Esophagus muscularis mucosa (tissue), 4 donors: ENCODE data around the gene KTN1. TPM values are rescaled to one million over a fixed set of nuclear protein-coding genes. Genes with fewer than 3 reads are reported as not detected.

Source experiments
- DNase-seq: peaks from one replicate; pipeline ENCODE4 v3.0.0-alpha.2; 2017; ENCODE audit errors: extremely low spot score
- H3K27ac ChIP-seq, 4 donors: fragments of 200-600 bp; sonication (generic); replicated peaks in 1 of 4; 1 replicate in 3 of 4; 2 replicates in 1 of 4; pipeline ENCODE4 v1.5.1; 2016 to 2019; ENCODE audit warnings: mild to moderate bottlenecking in 1 of 4
- H3K27me3 ChIP-seq, 4 donors: fragments of 200-600 bp; sonication (generic); one replicate each; pipeline versions ENCODE4 v1.5.1 to v1.6.0; 2016 to 2019
- H3K36me3 ChIP-seq, 4 donors: fragments of 200-600 bp; sonication (generic); one replicate each; pipeline ENCODE4 v1.5.1; 2016 to 2019
- H3K4me1 ChIP-seq, 4 donors: fragments of 200-600 bp; sonication (generic); one replicate each; pipeline ENCODE4 v1.5.1; 2016 to 2019
- H3K4me3 ChIP-seq, 4 donors: fragments of 200-600 bp; sonication (generic); 1 replicate in 2 of 4; 2 replicates in 2 of 4; pipeline ENCODE4 v1.5.1; 2016 to 2019; ENCODE audit warnings: mild to moderate bottlenecking in 4 of 4, moderate library complexity in 1 of 4
- H3K9me3 ChIP-seq, 4 donors: fragments of 200-600 bp; sonication (generic); 1 replicate in 3 of 4; 2 replicates in 1 of 4; pipeline ENCODE4 v1.5.1; 2016 to 2019
- CTCF ChIP-seq, 3 experiments: fragments of 200-600 bp in 2 of 3; fragments of 450-650 bp in 1 of 3; sonication (generic) in 2 of 3; IDR thresholded peaks; one replicate each; pipeline ENCODE4 v1.5.1; 2017 to 2019; ENCODE audit warnings: antibody characterized with exemption in 3 of 3, mild to moderate bottlenecking in 2 of 3, moderate library complexity in 1 of 3
- EP300 ChIP-seq: sonication (generic); formaldehyde crosslinking; IDR thresholded peaks from one replicate; pipeline ENCODE4 v1.6.1; 2017; ENCODE audit warnings: antibody characterized with exemption
- POLR2A ChIP-seq: fragments of 450-650 bp; IDR thresholded peaks from one replicate; pipeline ENCODE4 v1.6.1; 2017; ENCODE audit warnings: antibody characterized with exemption, moderate library complexity, mild to moderate bottlenecking, low read depth
- POLR2AphosphoS5 ChIP-seq, 2 donors: sonication (generic); formaldehyde crosslinking; IDR thresholded peaks; one replicate each; pipeline ENCODE4 v1.6.1; 2017; ENCODE audit warnings: antibody characterized with exemption in 2 of 2
- WGBS: methylation state at CpG from one replicate; pipeline ENCODE4 v1.1.5; 2018; 5-methylcytosine and 5-hydroxymethylcytosine counted together
- intact Hi-C: fragments of 100-400 bp; cut with DNase I; formaldehyde crosslinking; loops from one replicate; pipeline ENCODE4 v1.15.1; 2023
- total RNA-seq, 4 donors: library from RNA; depleted of rRNA; stranded (reverse); fragments of >200 nt; gene quantifications; one replicate each; pipeline versions ENCODE4 v1.1.0 to v1.2.1, GENCODE V29; 2016

Gene KTN1
- total RNA-seq, 4 donors from 2014 or later = 137 to 151 (median 146) TPM

GRCh38 chr14:55698051-55698450 lies 118.0 kb downstream of the KTN1 start:
- Histone ChIP-seq H3K4me3 (no peak overlapping the region), H3K36me3 (peaks cover 0 to 11% (median 0%) of the 10 kb centered on the region in 4 donors), H3K4me1 (no peaks in the 10 kb centered on the region), H3K27me3 (no peaks in the 10 kb centered on the region), H3K9me3 (no peaks in the 10 kb centered on the region), H3K27ac (no peak overlapping the region)
- 94% methylated on average over 4 of the region's 4 CpGs for WGBS
- TF ChIP-seq EP300 (no peak), CTCF (IDR thresholded peaks at IDR 0.05) (no peak), POLR2A (no peak), POLR2AphosphoS5 (IDR thresholded peaks at IDR 0.05) (no peak)
- intact Hi-C loops = no loop called here
- DNase-seq = peak; percentile 29

GRCh38 chr14:55699131-55700057 lies 119.4 kb downstream of the KTN1 start:
- 91% methylated on average over 7 of the region's 7 CpGs for WGBS
- peaks cover 0 to 6% (median 0%) of the 10 kb centered on the region in 4 donors for H3K36me3 ChIP-seq
- intact Hi-C loops = no loop called here
- H3K27me3 ChIP-seq = no peaks in the 10 kb centered on the region
- H3K9me3 ChIP-seq = no peaks in the 10 kb centered on the region
- no peaks in the 10 kb centered on the region for H3K4me1 ChIP-seq
- H3K27ac ChIP-seq = no peak overlapping the region
- no peak for TF ChIP-seq CTCF (IDR thresholded peaks at IDR 0.05)
- no peak for TF ChIP-seq EP300
- no peak for TF ChIP-seq POLR2A
- no peak for TF ChIP-seq POLR2AphosphoS5 (IDR thresholded peaks at IDR 0.05)
- H3K4me3 ChIP-seq = no peak overlapping the region
- DNase-seq = peak; percentile 60

- H3K4me1 ChIP-seq = no peaks in the 10 kb centered on the region
- intact Hi-C loops = no loop called here
- peak; percentile 26 for DNase-seq
- no peak overlapping the region for H3K27ac ChIP-seq
- TF ChIP-seq POLR2A (no peak), CTCF (IDR thresholded peaks at IDR 0.05) (no peak), EP300 (no peak), POLR2AphosphoS5 (IDR thresholded peaks at IDR 0.05) (no peak)
- no peak overlapping the region for H3K4me3 ChIP-seq
- peaks cover 0 to 6% (median 0%) of the 10 kb centered on the region in 4 donors for H3K36me3 ChIP-seq
- WGBS = 95% methylated on average over 1 of the region's 1 CpG
- no peaks in the 10 kb centered on the region for H3K9me3 ChIP-seq
- H3K27me3 ChIP-seq = no peaks in the 10 kb centered on the region
Measured at GRCh38 chr14:55701638-55702037, 121.6 kb downstream of the KTN1 start.

- WGBS = 83% methylated on average over 6 of the region's 6 CpGs
- Histone ChIP-seq H3K36me3 (peaks cover 0 to 5% (median 0%) of the 10 kb centered on the region in 4 donors), H3K9me3 (no peaks in the 10 kb centered on the region), H3K27ac (no peak overlapping the region), H3K4me3 (no peak overlapping the region), H3K4me1 (peaks cover 0 to 4% (median 2%) of the 10 kb centered on the region in 4 donors), H3K27me3 (no peaks in the 10 kb centered on the region)
- intact Hi-C loops = no loop called here
- no peak for TF ChIP-seq POLR2AphosphoS5 (IDR thresholded peaks at IDR 0.05)
- TF ChIP-seq CTCF (IDR thresholded peaks at IDR 0.05) = no peak
- no peak for TF ChIP-seq EP300
- no peak for TF ChIP-seq POLR2A
- peak; percentile 81 for DNase-seq
Measured at GRCh38 chr14:55702511-55702910, 122.5 kb downstream of the KTN1 start.
